H9 (cell line): Measurements from ENCODE around the gene TUBB2B. TPM values are rescaled to one million over a fixed set of nuclear protein-coding genes. Genes with fewer than 3 reads are reported as not detected.

Experiments used
- DNase-seq: peaks from one replicate; pipeline ENCODE4 v3.0.0-alpha.2; 2017
- H2AFZ ChIP-seq: one replicate; pipeline ENCODE4 v1.6.1; 2013; ENCODE audit warnings: mild to moderate bottlenecking, low read length, control low read depth, moderate library complexity
- H2AK5ac ChIP-seq: 2 replicates; pipeline ENCODE4 v1.6.1; 2013; ENCODE audit warnings: low read length, control low read depth, mixed read lengths; ENCODE audit not compliant: insufficient read length
- H2BK120ac ChIP-seq: one replicate; pipeline ENCODE4 v1.6.1; 2013; ENCODE audit warnings: low read depth, mild to moderate bottlenecking, low read length, control low read depth, inconsistent platforms; ENCODE audit not compliant: poor library complexity, severe bottlenecking
- H2BK12ac ChIP-seq: 2 replicates; pipeline ENCODE4 v1.6.1; 2013; ENCODE audit warnings: low read length, control low read depth, mixed read lengths, low read depth; ENCODE audit not compliant: insufficient read length
- H2BK15ac ChIP-seq: 2 replicates; pipeline ENCODE4 v1.6.1; 2013; ENCODE audit warnings: low read depth, low read length, control low read depth
- H2BK20ac ChIP-seq: one replicate; pipeline ENCODE4 v1.6.1; 2013; ENCODE audit warnings: low read depth, mild to moderate bottlenecking, low read length, control low read depth, inconsistent platforms; ENCODE audit not compliant: poor library complexity, severe bottlenecking
- H2BK5ac ChIP-seq: 2 replicates; pipeline ENCODE4 v1.6.1; 2013; ENCODE audit warnings: low read length, control low read depth, mixed read lengths; ENCODE audit not compliant: insufficient read length
- H3K14ac ChIP-seq: 2 replicates; pipeline ENCODE4 v1.6.1; 2013; ENCODE audit warnings: low read length, control low read depth; ENCODE audit not compliant: insufficient read depth
- H3K18ac ChIP-seq: 2 replicates; pipeline ENCODE4 v1.6.1; 2013; ENCODE audit warnings: low read depth, mild to moderate bottlenecking, mixed read lengths, low read length, control low read depth; ENCODE audit not compliant: insufficient read length
- H3K23ac ChIP-seq: 2 replicates; pipeline ENCODE4 v1.6.1; 2013; ENCODE audit warnings: low read length, control low read depth, mixed read lengths, low read depth; ENCODE audit not compliant: insufficient read length
- H3K23me2 ChIP-seq: 2 replicates; pipeline ENCODE4 v1.6.1; 2013; ENCODE audit warnings: low read depth, mild to moderate bottlenecking, mixed read lengths, low read length, control low read depth; ENCODE audit not compliant: insufficient read length, poor library complexity, severe bottlenecking
- H3K27ac ChIP-seq: 2 replicates; pipeline ENCODE4 v1.5.1; 2013; ENCODE audit warnings: low read length, control low read depth, mixed read lengths, low read depth; ENCODE audit not compliant: insufficient read length
- H3K27me3 ChIP-seq: 2 replicates; pipeline ENCODE4 v1.6.1; 2013; ENCODE audit warnings: low read length, control low read depth, inconsistent platforms; ENCODE audit not compliant: insufficient read depth
- H3K4ac ChIP-seq: 2 replicates; pipeline ENCODE4 v1.6.1; 2013; ENCODE audit warnings: low read depth, mild to moderate bottlenecking, control low read depth, inconsistent platforms, low read length, moderate library complexity
- H3K4me1 ChIP-seq: 2 replicates; pipeline ENCODE4 v1.6.1; 2013; ENCODE audit warnings: low read length, control low read depth, inconsistent platforms; ENCODE audit not compliant: insufficient read depth
- H3K4me2 ChIP-seq: 2 replicates; pipeline ENCODE4 v1.6.1; 2013; ENCODE audit warnings: low read length, control low read depth, mixed read lengths; ENCODE audit not compliant: insufficient read length, insufficient read depth
- H3K56ac ChIP-seq: 2 replicates; pipeline ENCODE4 v1.6.1; 2013; ENCODE audit warnings: low read depth, mild to moderate bottlenecking, mixed read lengths, low read length, control low read depth; ENCODE audit not compliant: insufficient read length
- H3K79me1 ChIP-seq: 2 replicates; pipeline ENCODE4 v1.6.1; 2013; ENCODE audit warnings: low read depth, mild to moderate bottlenecking, moderate library complexity, low read length, control low read depth, inconsistent platforms; ENCODE audit not compliant: insufficient read depth, poor library complexity, severe bottlenecking
- H3K79me2 ChIP-seq: 2 replicates; pipeline ENCODE4 v1.6.1; 2013; ENCODE audit warnings: low read length, control low read depth, inconsistent platforms; ENCODE audit not compliant: insufficient read depth
- H3K9ac ChIP-seq: 2 replicates; pipeline ENCODE4 v1.6.1; 2013; ENCODE audit warnings: low read length, control low read depth, mixed read lengths; ENCODE audit not compliant: insufficient read length; ENCODE audit errors: extremely low read depth
- H3K9me3 ChIP-seq: one replicate; pipeline ENCODE4 v1.6.1; 2013; ENCODE audit warnings: low read depth, low read length, inconsistent platforms; ENCODE audit not compliant: control insufficient read depth
- H3T11ph ChIP-seq: one replicate; pipeline ENCODE4 v1.6.1; 2013; ENCODE audit warnings: mild to moderate bottlenecking, low read length, control low read depth, inconsistent platforms
- H4K20me1 ChIP-seq: one replicate; pipeline ENCODE4 v1.6.1; 2013; ENCODE audit not compliant: control insufficient read depth, insufficient read length, insufficient read depth
- H4K5ac ChIP-seq: 2 replicates; pipeline ENCODE4 v1.6.1; 2013; ENCODE audit warnings: low read depth, mild to moderate bottlenecking, mixed read lengths, low read length, control low read depth; ENCODE audit not compliant: insufficient read length
- H4K8ac ChIP-seq: replicated peaks from 2 replicates; pipeline ENCODE4 v1.6.1; 2013; ENCODE audit warnings: low read length, control low read depth, mixed read lengths, low read depth; ENCODE audit not compliant: insufficient read length
- H4K91ac ChIP-seq: 2 replicates; pipeline ENCODE4 v1.6.1; 2013; ENCODE audit warnings: low read depth, mild to moderate bottlenecking, moderate library complexity, mixed read lengths, low read length, control low read depth; ENCODE audit not compliant: insufficient read length
- H3K27ac Mint-ChIP-seq, 3 experiments: 2 replicates in 2 of 3; 3 replicates in 1 of 3; pipeline ENCODE4 v1.8.0; 2020 to 2021; ENCODE audit warnings: mixed read lengths in 3 of 3, mild to moderate bottlenecking in 1 of 3, moderate library complexity in 1 of 3
- H3K27me3 Mint-ChIP-seq: 2 replicates; pipeline ENCODE4 v1.8.0; 2021; ENCODE audit warnings: low read depth, mild to moderate bottlenecking, moderate library complexity, mixed read lengths
- H3K36me3 Mint-ChIP-seq, 3 experiments: 2 replicates in 2 of 3; 3 replicates in 1 of 3; pipeline ENCODE4 v1.8.0; 2020 to 2021; ENCODE audit warnings: low read depth in 3 of 3, mixed read lengths in 3 of 3; ENCODE audit not compliant: insufficient read depth in 1 of 3
- H3K4me1 Mint-ChIP-seq, 2 experiments: 2 replicates each; pipeline ENCODE4 v1.8.0; 2020; ENCODE audit warnings: mixed read lengths in 2 of 2
- H3K4me3 Mint-ChIP-seq, 2 experiments: 2 replicates in 1 of 2; 3 replicates in 1 of 2; pipeline ENCODE4 v1.8.0; 2020 to 2021; ENCODE audit warnings: mild to moderate bottlenecking in 2 of 2, mixed read lengths in 2 of 2, moderate library complexity in 1 of 2
- H3K9me3 Mint-ChIP-seq, 2 experiments: 2 replicates in 1 of 2; 3 replicates in 1 of 2; pipeline ENCODE4 v1.8.0; 2020; ENCODE audit warnings: mild to moderate bottlenecking in 2 of 2, mixed read lengths in 2 of 2, moderate library complexity in 1 of 2
- CTCF ChIP-seq: fragments of 200-600 bp; sonication (generic); conservative IDR thresholded peaks from 3 replicates; pipeline ENCODE4 v1.8.0; 2021; ENCODE audit warnings: antibody characterized with exemption, mild to moderate bottlenecking
- WGBS: extraction: QIAGEN DNeasy Blood & Tissue Kit; methylation state at CpG from one replicate; pipeline ENCODE4 v1.1.7; 2013; ENCODE audit warnings: missing lambda C conversion rate, low lambda C conversion rate, mixed read lengths; ENCODE audit not compliant: insufficient read length; ENCODE audit errors: extremely low coverage; 5-methylcytosine and 5-hydroxymethylcytosine counted together
- total RNA-seq: library from RNA; stranded (reverse); gene quantifications from 2 replicates; pipeline ENCODE4 v1.2.1, GENCODE V29; 2021

Gene TUBB2B
- total RNA-seq, 1 experiment from 2014 or later = 320 TPM

GRCh38 chr6:3230900-3231246 lies 3.4 kb upstream of the TUBB2B start:
- Mint-ChIP-seq H3K9me3 (peaks cover 0 to 2% of the 10 kb centered on the region in 2 experiments; a peak in 1 of 5 replicates), H3K4me1 (peaks cover 51 to 52% of the 10 kb centered on the region in 2 experiments), H3K4me3 (peak overlapping the region; percentile 75 to 92), H3K36me3 (peaks cover 4 to 8% (median 6%) of the 10 kb centered on the region in 3 experiments), H3K27ac (no peak overlapping the region; a peak in 1 of 7 replicates), H3K27me3 (peaks cover 43% of the 10 kb centered on the region)
- Histone ChIP-seq H2BK15ac (no peak overlapping the region), H3K79me1 (peaks cover 4% of the 10 kb centered on the region), H3K4me1 (peaks cover 7% of the 10 kb centered on the region; the same call in 1 of the 2 replicates), H3K23ac (no peak overlapping the region), H3K79me2 (peaks cover 15% of the 10 kb centered on the region), H3K27me3 (no peaks in the 10 kb centered on the region; the same call in 1 of the 2 replicates), H3K56ac (no peak overlapping the region), H3K9ac (no peak overlapping the region), H2BK20ac (no peak overlapping the region), H4K91ac (no peak overlapping the region), H3K9me3 (no peaks in the 10 kb centered on the region), H3T11ph (no peak overlapping the region), H3K14ac (no peak overlapping the region), H4K5ac (no peak overlapping the region), H2AFZ (no peak overlapping the region), H3K4me2 (peak overlapping the region; percentile 67), H4K20me1 (no peaks in the 10 kb centered on the region), H3K23me2 (peaks cover 47% of the 10 kb centered on the region), H2AK5ac (no peak overlapping the region), H3K18ac (no peak overlapping the region), H2BK5ac (no peak overlapping the region), H3K4ac (no peak overlapping the region), H3K27ac (no peak overlapping the region), H2BK120ac (no peak overlapping the region), H2BK12ac (no peak overlapping the region), H4K8ac (no peak overlapping the region)
- no peak for TF ChIP-seq CTCF
- peak; percentile 71 for DNase-seq
- WGBS = no CpG with 5 or more reads among the region's 11 CpGs
